ENCODE data around the gene EFTUD2.

DNA sequence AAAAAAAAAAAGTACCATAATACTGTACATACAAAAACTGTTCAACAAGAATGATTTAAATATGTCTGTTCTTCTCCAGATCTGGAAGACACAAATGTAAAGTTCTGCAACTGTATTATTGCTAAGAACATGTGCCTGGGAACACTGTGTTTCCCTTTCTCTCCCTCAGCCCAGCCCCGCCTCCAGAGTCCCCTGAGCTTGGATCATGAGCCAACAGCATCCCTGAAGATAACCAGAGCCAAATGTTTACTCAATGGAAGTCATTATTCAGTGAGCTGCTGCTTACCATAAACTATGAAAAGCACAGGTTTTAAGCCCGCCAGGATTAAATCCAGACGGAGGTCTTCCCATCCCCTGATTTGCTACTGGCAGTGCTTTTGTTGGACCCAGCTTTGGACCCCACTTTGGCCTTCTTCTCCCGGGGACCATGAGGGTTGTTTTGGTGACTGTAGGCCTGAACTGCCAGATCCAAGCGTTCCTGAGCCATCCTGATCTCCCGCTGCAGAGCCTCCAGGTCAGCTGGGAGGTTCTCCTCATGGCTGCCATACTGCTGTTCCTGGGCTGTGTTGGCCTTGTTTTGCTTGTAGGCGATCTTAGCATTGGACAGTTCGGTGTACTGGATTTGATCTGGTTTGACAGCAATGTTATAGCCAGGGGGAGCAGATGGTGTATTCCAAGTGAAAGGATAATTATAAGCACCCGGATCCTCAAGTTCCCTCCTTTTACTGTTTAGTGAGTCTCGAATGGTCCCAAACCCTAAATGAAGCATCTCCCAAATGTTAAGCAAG is 94.7 kb downstream of the EFTUD2 start:
- TF ChIP-seq POLR2A (IDR thresholded peaks at IDR 0.05): no peak
- TF ChIP-seq, protein P1, sequence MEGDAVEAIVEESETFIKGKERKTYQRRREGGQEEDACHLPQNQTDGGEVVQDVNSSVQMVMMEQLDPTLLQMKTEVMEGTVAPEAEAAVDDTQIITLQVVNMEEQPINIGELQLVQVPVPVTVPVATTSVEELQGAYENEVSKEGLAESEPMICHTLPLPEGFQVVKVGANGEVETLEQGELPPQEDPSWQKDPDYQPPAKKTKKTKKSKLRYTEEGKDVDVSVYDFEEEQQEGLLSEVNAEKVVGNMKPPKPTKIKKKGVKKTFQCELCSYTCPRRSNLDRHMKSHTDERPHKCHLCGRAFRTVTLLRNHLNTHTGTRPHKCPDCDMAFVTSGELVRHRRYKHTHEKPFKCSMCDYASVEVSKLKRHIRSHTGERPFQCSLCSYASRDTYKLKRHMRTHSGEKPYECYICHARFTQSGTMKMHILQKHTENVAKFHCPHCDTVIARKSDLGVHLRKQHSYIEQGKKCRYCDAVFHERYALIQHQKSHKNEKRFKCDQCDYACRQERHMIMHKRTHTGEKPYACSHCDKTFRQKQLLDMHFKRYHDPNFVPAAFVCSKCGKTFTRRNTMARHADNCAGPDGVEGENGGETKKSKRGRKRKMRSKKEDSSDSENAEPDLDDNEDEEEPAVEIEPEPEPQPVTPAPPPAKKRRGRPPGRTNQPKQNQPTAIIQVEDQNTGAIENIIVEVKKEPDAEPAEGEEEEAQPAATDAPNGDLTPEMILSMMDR (IDR thresholded peaks at IDR 0.05): no peak
